GM18498 (cell line): ENCODE data around the gene NTSR2.

Experiments
- ATAC-seq: cut with Tn5 transposase; IDR thresholded peaks from one replicate; pipeline ENCODE4 v1.9.1; 2021; ENCODE audit warnings: mild to moderate bottlenecking, moderate library complexity; ENCODE audit not compliant: unreplicated experiment

NTSR2 gene

DNA sequence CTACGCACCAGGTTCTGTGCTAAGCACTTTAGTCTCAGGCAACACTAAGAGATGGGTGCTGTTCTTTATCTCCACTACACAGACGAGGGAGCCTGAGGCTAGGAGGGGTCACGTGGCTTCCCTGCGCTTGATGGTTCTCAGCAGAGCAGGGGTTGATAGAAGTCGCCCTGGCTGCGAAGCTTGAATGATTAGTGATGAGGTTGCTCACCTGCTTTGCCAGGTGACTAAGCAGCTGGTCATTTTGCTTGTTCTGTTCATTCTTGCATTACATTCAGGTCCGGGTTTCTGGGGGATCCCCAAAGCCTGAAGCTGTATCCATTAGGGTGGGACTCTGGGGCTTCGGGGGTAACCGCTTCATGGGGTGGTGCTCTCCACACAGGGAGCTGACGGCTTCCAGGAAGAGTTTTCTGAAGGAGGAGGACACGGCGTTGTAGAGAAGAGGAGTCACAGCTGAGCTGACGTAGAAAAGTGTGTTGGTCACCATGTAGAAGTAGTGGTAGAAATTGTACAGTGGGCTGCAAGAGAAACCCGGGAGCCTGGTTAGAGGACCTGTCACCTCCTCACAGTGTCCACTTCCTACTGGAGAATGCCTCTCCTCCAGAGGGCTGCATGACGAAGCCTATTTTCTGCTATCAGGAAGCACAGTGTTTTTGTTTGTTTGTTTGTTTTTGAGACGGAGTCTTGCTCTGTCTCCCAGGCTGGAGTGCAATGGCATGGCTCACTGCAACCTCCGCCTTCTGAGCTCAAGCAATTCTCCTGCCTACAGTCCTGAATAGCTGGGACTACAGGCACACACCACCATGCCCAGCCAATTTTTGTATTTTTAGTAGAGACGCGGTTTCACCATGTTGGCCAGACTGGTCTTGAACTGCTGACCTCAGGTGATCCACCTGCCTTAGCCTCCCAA lies 11.5 kb downstream of the NTSR2 start:
- no peak for ATAC-seq

DNA sequence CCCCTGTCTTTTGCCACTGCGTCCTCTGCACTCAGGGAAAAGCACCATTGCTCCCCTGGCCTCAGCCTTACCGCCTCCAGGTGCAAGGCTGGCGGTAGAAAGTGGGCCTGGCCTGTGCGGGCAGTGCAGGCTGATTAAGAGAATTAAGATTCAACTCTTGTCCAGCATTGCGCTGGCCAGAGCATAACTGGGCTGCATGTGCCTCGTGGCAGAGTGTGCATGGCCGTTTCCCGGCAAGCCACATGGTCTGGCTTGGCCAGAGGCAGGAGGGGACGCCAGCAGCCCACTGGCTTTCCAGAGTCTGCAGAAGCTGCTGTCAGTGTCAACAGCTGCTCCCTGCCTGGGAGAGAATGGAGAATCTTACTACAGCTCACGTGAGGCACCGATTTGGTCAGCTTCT lies 12.3 kb downstream of the NTSR2 start:
- ATAC-seq: no peak

DNA sequence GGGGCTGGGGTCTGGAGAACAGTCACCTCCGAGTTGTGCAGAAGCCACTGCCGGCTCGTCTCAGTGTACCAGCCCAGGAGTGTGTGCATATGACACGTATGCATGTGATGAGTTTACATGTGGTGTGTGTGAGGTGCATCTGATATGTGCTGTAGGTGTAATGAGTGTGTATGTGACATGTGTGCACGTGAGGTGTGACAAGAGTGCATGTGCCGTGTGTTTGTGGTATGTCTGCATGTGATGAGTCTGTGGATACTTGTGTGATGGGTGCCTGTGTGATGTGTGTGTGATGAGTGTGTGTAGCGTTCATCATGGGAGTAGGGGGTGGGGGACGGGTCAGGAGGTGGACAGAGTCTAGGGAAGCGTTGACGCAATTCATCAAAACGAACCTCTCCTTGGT lies 12.8 kb downstream of the NTSR2 start:
- no peak for ATAC-seq

DNA sequence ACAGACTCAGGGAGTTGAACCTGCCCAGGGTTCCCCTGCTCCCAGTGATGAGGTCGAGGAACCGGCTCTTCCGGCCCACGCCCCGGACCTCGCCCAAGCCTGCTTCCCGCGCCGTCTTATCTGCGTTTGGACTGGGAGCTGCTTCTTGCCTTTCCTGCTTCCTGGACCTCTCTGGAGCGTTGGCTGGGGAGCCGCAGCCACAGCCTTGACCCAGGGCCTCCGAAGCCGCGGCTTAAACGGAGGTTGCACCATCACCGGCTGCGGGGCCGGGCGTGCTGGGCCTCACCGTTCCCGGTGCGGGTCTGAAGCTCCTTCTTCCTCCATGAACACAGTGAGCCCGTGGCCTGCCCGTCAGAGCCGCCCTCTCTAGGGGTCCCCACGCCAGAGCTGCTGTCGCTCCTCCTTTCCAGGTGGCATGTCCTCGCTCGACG lies 13.3 kb downstream of the NTSR2 start:
- no peak for ATAC-seq

DNA sequence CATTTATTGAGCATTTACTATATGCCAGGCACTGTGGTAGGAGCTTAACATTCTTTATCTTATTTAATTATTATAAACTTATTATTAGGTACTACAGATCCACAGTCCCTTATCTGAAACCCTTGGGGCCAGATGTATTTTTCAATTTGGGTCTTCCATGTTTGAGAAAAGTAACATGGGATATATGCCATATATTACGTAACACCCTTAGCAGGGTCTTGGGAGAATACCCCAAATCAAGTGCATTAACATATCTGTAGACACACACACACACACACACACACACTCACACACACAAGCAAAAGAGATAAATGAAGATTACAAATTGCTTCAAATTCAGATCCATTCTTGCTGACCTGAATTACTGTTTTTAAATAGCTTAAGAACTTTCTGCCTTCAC lies 13.7 kb downstream of the NTSR2 start:
- ATAC-seq: no peak

DNA sequence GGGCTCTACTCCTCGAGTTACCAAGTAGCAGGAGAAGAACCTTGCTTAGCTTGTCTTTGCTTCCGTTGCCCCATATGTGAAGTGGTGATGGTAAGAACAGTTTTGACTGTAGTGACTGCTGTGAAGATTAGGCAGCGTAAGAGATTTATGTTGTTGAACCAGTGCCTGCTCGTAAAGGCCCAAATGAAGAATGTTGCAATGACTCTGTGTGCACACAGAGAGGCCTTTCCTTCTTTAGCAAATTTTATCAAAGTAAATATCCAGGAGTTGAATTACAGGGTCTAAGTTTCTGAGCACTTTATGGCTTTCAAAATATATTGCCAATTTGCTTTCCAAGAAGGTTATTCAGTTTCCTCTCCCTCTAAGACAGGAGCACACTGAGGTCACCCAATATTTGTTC lies 14.5 kb downstream of the NTSR2 start:
- ATAC-seq: no peak

DNA sequence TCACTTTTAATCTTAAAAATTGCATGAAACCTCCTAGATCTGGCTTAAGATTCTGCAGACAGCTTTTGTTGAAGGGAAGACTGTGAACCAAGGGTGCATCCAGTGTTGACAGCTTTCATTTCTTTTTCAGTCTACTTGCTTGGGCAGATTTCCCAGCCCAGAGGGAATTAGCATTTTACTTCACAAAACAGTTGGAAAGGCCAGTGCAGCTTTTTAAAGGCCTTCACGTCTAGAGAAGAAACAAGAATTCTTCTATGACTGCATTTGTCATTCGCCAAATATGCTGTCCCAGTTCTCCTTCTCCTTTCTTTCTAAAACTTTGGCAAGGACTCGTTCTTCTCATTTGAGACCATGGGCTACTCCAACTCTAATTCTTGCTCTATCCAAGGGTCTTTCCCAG lies 17.4 kb downstream of the NTSR2 start:
- ATAC-seq: no peak

DNA sequence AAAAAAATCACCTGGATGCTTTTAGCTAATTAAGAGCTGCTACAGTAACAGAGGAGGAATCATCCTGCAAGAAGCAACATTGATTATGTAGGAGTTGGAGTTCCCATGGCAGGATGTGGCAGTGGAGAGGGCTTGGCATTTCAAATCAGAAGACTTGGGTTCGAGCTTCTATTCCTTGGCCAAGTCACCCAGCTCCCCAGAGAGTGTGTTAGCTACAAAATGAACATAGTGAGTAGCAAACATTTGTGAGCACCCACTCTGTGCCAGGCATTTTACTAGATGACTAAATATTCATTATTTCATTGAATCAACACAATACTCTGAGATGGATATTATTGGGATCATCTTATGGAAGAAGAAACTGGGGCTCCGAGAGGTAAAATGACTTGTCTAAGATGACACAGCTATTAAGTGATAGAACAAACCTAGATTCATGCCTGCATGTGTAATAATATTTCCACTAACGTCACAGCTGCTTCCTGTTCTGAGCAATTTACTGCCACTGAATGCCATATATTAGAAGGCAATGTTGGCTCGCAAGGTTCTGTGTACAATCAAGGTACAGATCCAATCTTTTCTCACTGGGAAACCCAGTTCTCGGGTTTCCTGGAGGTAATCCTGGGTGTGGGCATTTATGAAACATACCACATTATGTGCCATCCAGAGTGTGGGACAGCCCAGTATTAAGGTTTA lies 18.0 kb downstream of the NTSR2 start:
- no peak for ATAC-seq

DNA sequence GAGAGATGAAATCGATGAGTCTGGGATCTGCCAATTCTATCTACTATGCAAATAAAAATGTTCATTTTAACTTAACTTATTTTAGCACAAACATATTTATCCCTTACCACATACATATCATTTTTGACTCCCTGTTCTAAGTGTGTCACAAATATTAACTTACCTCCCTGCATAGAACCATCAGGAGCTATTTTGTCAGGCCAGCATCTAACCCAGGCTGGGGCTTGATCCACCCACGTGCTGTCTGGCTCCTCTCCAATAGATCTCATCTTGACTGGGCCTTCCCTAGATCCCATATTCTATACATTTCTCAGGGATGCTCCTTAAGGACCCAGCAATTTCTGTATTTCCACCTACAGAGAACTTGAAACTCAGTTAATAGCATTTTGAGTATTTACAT lies 20.9 kb downstream of the NTSR2 start:
- ATAC-seq: no peak

DNA sequence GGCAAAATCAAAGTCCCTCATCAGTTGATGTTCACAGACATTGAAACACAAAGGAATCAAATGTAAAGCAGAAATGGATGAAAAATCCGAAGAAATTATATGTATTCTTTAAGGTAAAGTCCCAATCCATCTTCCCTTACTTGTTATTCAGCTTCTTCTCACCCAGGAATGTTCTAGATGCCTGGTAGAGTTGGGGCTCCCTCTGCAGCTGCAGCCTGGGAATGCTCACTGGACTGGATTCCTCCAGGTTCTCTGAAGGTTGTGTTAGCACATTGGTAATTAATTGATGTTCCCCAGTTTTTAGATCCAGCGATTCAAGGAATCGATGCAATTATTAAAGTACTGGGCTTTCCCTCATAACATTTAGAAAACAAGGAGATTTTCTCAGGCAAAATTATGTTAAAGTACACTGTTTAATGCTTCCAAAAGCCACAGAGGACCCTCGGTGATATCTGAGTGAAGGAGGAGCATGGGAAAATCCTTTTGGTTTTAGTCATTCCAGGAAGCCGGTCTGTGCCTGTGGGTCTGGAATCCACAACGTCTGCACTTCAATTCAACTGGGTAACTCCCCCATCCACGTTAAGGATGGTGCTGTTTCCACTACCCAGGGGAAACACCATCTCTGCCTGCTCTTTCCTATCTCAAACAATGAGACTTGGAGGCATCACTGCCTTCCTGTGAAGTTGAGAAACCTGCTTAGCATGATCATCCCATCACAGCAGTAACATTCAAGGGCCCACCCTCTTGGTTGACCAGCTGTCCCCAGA lies 22.0 kb downstream of the NTSR2 start:
- ATAC-seq: no peak

DNA sequence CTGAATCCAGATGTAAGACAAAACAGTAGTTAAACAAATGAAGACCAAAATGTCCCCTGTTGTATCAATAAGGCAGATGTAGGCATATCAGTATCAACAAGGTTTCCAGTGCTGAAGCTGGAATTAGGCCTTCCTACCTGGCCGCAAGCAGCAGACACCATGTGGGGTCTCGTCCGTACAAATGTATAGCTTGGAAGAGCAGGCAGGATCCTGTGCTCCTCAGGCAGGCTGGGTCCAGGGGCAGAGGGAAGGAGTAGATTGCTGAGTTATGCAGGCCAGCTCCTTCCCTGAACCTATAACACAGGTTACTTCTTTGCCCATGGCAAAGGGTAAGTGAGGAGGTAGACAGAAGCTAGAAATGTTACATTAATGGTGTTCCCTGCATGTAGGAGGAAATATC lies 23.5 kb downstream of the NTSR2 start:
- ATAC-seq: no peak

DNA sequence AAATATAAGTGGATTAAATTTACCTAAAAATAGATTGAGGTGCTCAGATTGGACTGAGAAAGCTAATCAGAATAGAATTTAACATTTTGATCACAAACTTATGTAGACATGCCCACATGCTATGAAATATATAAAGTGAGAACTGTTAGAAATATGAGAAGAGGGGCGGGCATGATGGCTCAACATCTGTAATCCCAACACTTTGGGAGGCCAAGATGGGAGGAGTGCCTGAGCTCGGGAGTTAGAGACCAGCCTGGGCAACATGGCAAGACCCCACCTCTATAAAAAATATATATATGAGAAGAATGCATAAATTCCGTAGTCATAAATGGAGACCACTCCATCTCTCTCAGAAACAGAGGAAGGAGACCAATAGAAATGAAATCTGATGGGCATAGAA lies 25.7 kb downstream of the NTSR2 start:
- no peak for ATAC-seq

DNA sequence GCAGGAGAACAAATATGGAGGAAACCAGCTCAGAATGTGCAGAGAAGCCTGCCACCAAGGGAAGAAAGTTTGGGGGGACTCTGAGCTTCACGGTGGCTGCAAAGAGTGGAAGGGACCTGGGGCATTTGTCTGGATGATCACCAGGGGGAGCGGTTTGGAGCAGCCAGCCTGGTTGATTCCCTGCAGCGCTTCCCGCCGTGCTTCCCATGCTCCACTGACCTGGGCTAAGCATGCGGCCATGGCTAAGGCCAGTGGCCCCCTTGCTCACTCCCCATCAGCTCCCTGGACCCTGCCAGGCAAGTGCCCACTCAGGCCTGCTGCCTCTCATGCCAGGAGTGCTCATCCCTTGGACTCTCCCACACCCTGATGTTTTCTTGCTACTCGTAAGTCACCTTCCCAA lies 27.0 kb downstream of the NTSR2 start:
- no peak for ATAC-seq

DNA sequence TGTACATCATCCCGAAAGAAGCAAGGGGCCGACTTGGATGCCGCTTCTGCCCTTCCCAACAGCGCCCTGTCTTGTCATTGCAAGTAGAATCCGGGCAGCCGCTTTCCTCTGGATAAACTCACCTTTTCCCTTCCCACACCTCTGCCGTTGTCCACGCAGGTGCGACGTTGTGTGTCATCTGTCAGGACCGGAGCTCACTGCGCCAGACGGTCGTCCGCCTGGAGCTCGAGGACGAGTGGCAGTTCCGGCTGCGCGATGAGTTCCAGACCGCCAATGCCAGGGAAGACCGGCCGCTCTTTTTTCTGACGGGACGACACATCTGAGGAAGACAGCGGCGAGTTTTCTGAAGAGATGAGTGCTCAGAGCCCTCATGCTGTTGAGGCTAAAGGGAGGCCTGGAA lies 29.9 kb downstream of the NTSR2 start:
- no peak for ATAC-seq

DNA sequence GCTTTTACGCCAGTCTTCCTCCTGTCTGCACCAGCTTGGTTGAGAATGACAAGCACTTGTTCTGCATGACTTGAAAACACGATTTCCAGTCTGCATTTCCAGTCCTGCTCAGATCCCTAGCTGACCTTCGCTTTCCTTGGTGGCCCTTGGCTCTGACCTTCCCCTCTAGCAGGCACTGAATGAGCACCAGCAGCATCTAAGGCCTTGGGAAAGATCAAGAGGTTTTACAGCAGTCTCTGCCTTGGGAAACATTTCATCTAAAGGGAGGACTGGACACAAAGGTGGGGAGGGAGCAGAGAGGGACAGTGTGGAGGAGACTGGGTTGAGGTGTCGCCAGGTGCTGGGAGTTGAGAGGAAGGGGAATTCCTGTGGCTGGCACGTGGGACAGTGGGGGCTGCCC lies 30.5 kb downstream of the NTSR2 start:
- ATAC-seq: no peak

DNA sequence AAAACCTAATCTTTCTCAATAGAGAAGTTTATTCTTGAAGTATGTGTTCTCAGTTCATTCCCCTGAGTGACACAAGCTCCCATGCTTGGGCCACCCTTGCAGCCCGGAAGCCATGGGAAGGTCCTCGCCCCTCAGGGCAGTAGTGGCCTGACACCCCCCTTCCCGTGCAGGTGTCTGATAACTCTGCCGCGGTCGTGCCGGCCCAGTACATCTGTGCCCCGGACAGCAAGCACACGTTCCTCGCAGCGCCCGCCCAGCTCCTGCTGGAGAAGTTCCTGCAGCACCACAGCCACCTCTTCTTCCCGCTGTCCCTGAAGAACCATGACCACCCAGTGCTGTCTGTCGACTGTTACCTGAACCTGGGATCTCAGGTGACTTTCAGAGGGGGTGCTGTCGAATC lies 32.4 kb downstream of the NTSR2 start:
- no peak for ATAC-seq

DNA sequence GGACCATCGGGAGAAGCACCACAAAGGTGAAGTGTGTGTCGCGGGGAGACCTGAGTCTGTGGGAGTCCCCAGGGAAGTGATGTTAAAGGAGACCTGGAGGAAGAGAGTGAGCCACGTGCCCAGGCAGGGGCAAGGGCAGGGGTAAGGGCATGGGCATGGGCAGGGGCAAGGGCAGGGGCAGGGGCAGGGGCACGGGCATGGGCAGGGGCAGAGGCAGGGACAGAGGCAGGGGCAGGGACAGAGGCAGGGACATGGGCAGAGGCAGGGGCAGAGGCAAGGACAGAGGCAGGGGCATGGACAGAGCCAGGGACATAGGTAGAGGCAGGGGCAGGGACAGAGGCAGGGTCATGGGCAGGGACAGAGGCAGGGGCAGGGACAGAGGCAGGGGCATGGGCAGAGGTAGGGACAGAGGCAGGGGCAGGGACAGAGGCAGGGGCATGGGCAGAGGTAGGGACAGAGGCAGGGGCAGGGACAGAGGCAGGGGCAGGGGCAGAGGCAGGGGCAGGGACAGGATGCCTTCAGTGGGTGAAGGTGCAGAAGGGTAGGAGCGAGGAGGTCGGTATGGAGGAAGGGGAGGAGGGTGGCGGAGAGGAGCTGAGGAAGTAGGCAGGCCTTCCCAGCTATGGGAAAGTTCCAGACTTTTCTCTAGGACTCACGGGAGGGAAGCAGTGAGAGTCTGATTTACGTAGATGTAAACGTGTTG lies 33.3 kb downstream of the NTSR2 start:
- no peak for ATAC-seq

DNA sequence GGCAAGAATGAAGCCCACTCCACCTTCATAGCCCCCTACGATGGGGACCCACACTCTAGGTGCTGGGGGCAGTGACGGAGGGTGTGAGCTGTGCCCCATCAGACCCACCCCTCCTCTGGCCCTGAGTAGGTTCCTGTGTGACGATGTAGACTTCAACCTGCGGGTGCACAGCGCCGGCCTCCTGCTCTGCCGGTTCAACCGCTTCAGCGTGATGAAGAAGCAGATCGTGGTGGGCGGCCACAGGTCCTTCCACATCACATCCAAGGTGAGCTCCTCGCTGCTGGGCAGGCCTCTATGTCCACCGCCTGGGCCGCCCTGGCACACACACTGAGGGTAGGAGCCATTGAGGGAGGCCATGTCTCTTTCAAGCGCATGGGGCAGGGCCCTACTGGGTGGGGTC lies 34.9 kb downstream of the NTSR2 start:
- no peak for ATAC-seq

DNA sequence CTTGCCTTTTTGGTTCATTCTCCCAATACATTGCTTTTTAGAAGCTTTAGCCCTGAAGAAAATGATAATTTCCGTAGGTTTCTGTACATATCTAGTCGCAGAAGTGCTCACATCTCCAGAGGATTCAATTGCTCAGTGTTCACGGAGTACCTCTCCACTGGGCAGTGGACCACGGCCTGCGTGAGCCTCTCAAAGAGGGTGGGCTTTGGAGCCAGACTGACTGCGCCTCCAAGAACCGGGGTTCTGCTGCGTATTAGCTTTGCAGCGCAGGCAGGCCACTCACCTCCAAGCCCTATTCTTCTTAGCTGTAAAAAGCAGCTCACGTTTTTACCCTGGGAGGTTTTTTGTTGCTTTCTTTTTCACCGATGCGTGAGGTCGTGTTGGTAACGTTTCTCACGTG lies 35.4 kb downstream of the NTSR2 start:
- ATAC-seq: no peak

DNA sequence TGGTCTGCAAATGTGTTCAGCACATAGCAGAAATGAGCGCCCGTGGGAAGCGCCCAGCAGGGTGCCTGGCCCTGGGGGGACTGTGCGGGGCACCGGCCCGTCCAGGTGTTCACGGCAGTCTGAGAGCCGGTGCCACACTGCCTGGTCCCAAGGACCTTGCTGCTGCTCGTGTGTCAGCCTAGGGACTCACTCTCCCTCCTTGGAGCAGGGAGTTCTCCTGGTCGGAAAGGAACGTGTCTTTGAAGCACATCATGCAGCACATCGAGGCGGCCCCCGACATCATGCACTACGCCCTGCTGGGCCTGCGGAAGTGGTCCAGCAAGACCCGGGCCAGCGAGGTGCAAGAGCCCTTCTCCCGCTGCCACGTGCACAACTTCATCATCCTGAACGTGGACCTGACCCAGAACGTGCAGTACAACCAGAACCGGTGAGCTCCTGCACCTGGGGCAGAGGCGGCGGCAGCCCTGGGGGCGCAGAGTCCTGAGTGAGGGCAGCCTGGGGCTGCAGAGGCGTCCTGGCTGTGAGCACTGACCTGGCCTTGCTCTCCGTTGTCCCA lies 36.0 kb downstream of the NTSR2 start:
- ATAC-seq: no peak

DNA sequence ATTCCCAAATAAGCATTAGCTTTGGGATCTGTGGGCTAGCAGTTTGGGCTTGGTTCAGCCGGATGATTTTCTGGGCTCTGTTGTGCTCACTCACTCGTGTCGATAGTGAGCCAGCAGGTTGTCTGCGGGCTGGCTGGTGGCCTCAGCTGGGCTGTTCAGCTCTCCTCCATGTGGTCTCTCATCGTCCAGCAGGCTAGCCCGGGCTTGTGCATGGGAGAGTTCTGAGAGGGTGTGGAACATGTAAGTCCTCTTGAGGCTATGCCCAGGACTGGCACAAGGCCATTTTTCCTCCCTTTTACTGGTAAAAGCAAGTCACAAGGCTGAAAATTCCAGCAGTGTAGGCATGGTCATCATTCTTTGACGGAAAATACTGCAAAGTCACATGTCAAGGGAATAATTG lies 38.5 kb downstream of the NTSR2 start:
- no peak for ATAC-seq
